K562 (cell line): ENCODE data around the gene RHEBL1. TPM values are rescaled to one million over a fixed set of nuclear protein-coding genes. Genes with fewer than 3 reads are reported as not detected.

Experiments used
- CTBP1 ChIP-seq: fragments of 450-650 bp; IDR thresholded peaks from 2 replicates; pipeline ENCODE4 v1.6.1; 2016; ENCODE audit warnings: borderline replicate concordance
- HMBOX1 ChIP-seq: sonication (generic); IDR thresholded peaks from 2 replicates; pipeline ENCODE4 v1.6.1; 2016
- ILF3 ChIP-seq: fragments of 450-650 bp; IDR thresholded peaks from 2 replicates; pipeline ENCODE4 v1.6.1; 2018; ENCODE audit warnings: antibody characterized with exemption, mild to moderate bottlenecking, moderate library complexity, borderline replicate concordance
- IRF2 ChIP-seq: sonication (generic); formaldehyde crosslinking; IDR thresholded peaks from 2 replicates; pipeline ENCODE4 v1.8.1; 2022; ENCODE audit warnings: mild to moderate bottlenecking, missing genetic modification reagents
- MEIS2 ChIP-seq: fragments of 450-650 bp; IDR thresholded peaks from 2 replicates; pipeline ENCODE4 v1.6.1; 2014; ENCODE audit warnings: mild to moderate bottlenecking; ENCODE audit not compliant: partially characterized antibody
- MNT ChIP-seq, 2 experiments: fragments of 450-650 bp; conservative IDR thresholded peaks; 2 replicates each; pipeline ENCODE4 v1.6.1; 2017; ENCODE audit warnings: mild to moderate bottlenecking in 2 of 2, moderate library complexity in 2 of 2
- MTA3 ChIP-seq: fragments of 450-650 bp; formaldehyde crosslinking; IDR thresholded peaks from 2 replicates; pipeline ENCODE4 v1.6.1; 2017; ENCODE audit warnings: mild to moderate bottlenecking, borderline replicate concordance
- MXD1 ChIP-seq: fragments of 250-450 bp; sonication (Bioruptor Pico); IDR thresholded peaks from 2 replicates; pipeline ENCODE4 v1.8.0; 2021; ENCODE audit warnings: borderline replicate concordance, mild to moderate bottlenecking, moderate library complexity; ENCODE audit not compliant: poor library complexity, severe bottlenecking
- MYBL2 ChIP-seq, 2 experiments: fragments of 450-650 bp in 1 of 2; sonication (generic) in 1 of 2; formaldehyde crosslinking in 1 of 2; IDR thresholded peaks; 2 replicates each; pipeline versions ENCODE4 v1.6.1 to v1.8.1; 2017 to 2022; ENCODE audit warnings: borderline replicate concordance in 1 of 2, inconsistent platforms in 1 of 2, low read depth in 1 of 2, mild to moderate bottlenecking in 1 of 2, missing genetic modification reagents in 1 of 2, moderate library complexity in 1 of 2
- NBN ChIP-seq: fragments of 450-650 bp; IDR thresholded peaks from 2 replicates; pipeline ENCODE4 v1.6.1; 2016; ENCODE audit warnings: low read depth, mild to moderate bottlenecking
- NFE2L1 ChIP-seq: fragments of 450-650 bp; IDR thresholded peaks from 2 replicates; pipeline ENCODE4 v1.6.1; 2016; ENCODE audit warnings: missing genetic modification characterization, low read depth, mild to moderate bottlenecking, missing compliant biosample characterization, moderate library complexity, borderline replicate concordance
- NFIX ChIP-seq: fragments of 250-450 bp; sonication (Bioruptor Pico); IDR thresholded peaks from 2 replicates; pipeline ENCODE4 v1.4.0; 2020; ENCODE audit warnings: low read depth, mild to moderate bottlenecking, moderate library complexity
- POLR3G ChIP-seq: IDR thresholded peaks from 2 replicates; pipeline ENCODE4 v1.6.1; 2011; ENCODE audit not compliant: insufficient read length, insufficient replicate concordance; ENCODE audit errors: extremely low read depth
- PTTG1 ChIP-seq: fragments of 450-650 bp; IDR thresholded peaks from 2 replicates; pipeline ENCODE4 v1.6.1; 2016; ENCODE audit warnings: low read depth, mild to moderate bottlenecking, missing genetic modification characterization, missing compliant biosample characterization
- RAD21 ChIP-seq, 2 experiments: fragments of 250-450 bp in 1 of 2; fragments of 450-650 bp in 1 of 2; sonication (Bioruptor Pico) in 1 of 2; formaldehyde crosslinking in 1 of 2; IDR thresholded peaks in 1 of 2; conservative IDR thresholded peaks in 1 of 2; 2 replicates each; pipeline versions ENCODE4 v1.4.0 to v1.8.0; 2020 to 2022; ENCODE audit warnings: mild to moderate bottlenecking in 2 of 2, moderate library complexity in 1 of 2
- SETDB1 ChIP-seq: IDR thresholded peaks from one replicate; pipeline ENCODE4 v1.6.1; 2012; ENCODE audit warnings: low read length, control low read depth, inconsistent platforms
- SNAPC5 ChIP-seq: fragments of 250-450 bp; sonication (Bioruptor Pico); IDR thresholded peaks from 2 replicates; pipeline ENCODE4 v1.8.0; 2021; ENCODE audit warnings: moderate library complexity, mild to moderate bottlenecking, inconsistent platforms
- TARDBP ChIP-seq: fragments of 450-650 bp; IDR thresholded peaks from 2 replicates; pipeline ENCODE4 v1.6.1; 2016
- ZBTB9 ChIP-seq: fragments of 450-650 bp; formaldehyde crosslinking; IDR thresholded peaks from 2 replicates; pipeline ENCODE4 v1.4.0; 2020; ENCODE audit warnings: mild to moderate bottlenecking, moderate library complexity
- ZNF121 ChIP-seq: sonication (generic); formaldehyde crosslinking; conservative IDR thresholded peaks from 2 replicates; pipeline ENCODE4 v1.8.0; 2022; ENCODE audit warnings: missing genetic modification reagents
- ZNF3 ChIP-seq: fragments of 250-450 bp; sonication (Bioruptor Pico); IDR thresholded peaks from 2 replicates; pipeline ENCODE4 v1.5.0; 2021; ENCODE audit warnings: mild to moderate bottlenecking, moderate library complexity
- ZNF589 ChIP-seq: fragments of 200-800 bp; sonication (Bioruptor generic); IDR thresholded peaks from 2 replicates; pipeline ENCODE4 v1.6.1; 2016; ENCODE audit warnings: low read depth, missing genetic modification characterization, missing compliant biosample characterization
- ZNF707 ChIP-seq: fragments of 250-450 bp; sonication (Bioruptor Pico); conservative IDR thresholded peaks from 2 replicates; pipeline ENCODE4 v1.8.0; 2022; ENCODE audit warnings: inconsistent platforms, mild to moderate bottlenecking, moderate library complexity
- polyA plus RNA-seq, 8 experiments: library from polyadenylated mRNA; depleted of rRNA in 4 of 8; stranded (reverse) in 5 of 8; unstranded in 3 of 8; fragments of >200 nt; fragmentation: Nextera tagmentation in 2 of 8; fragmentation: Illumina TruSeq in 1 of 8; extraction: Ambion mirVana in 2 of 8; extraction: Trizol in 1 of 8; gene quantifications; 2 replicates each; pipeline versions ENCODE4 v1.2.1 to v1.2.3, GENCODE V29; 2011 to 2014; ENCODE audit warnings: inconsistent platforms in 1 of 8, missing spikeins in 1 of 8
- total RNA-seq, 7 experiments: library from RNA; depleted of rRNA in 6 of 7; stranded (reverse); fragments of >200 nt in 6 of 7; fragmentation: Illumina TruSeq in 2 of 7; extraction: Trizol in 2 of 7; gene quantifications; 2 replicates each; pipeline versions ENCODE4 v1.2.1 to v1.2.3, GENCODE V29; 2011 to 2021; ENCODE audit warnings: low replicate concordance in 1 of 7

The RHEBL1 gene
- total and polyA plus RNA-seq, 9 of the 15 experiments (the other 6 are each of a cell fraction or from before 2014, with no cell fraction given): 4.3 to 36.1 (median 8.2) TPM

- TF ChIP-seq NFIX (CRISPR knock-in tag) (no peak), MEIS2 (peak; percentile 80), MTA3 (peak; percentile 87; the same call in 1 of the 2 replicates), IRF2 (CRISPR knock-in tag) (no peak), ZBTB9 (CRISPR knock-in tag) (no peak), NFE2L1 (tag) (no peak), ILF3 (no peak), MXD1 (CRISPR knock-in tag) (peak; percentile 20), TARDBP (0 out of 2 replicates have a peak, but pooled peaks have one; percentile 34), RAD21 (CRISPR knock-in tag; conservative IDR thresholded peaks at IDR 0.05 in 1 of 2, IDR thresholded peaks at IDR 0.05 in 1 of 2) (no peak), PTTG1 (tag) (no peak), SNAPC5 (no peak), ZNF707 (CRISPR knock-in tag) (no peak), ZNF589 (CRISPR knock-in tag) (no peak), HMBOX1 (no peak), SETDB1 (peak; percentile 42), NBN (peak; percentile 83), ZNF3 (CRISPR knock-in tag) (no peak), MYBL2 (IDR thresholded peaks at IDR 0.05; ENCODE audit: low read depth) (no peak), MYBL2 (CRISPR knock-in tag; IDR thresholded peaks at IDR 0.05; ENCODE audit: borderline replicate concordance) (no peak), MNT (conservative IDR thresholded peaks at IDR 0.05) (peak; percentile 99), POLR3G (no peak), ZNF121 (CRISPR knock-in tag) (no peak), CTBP1 (peak; percentile 98)
These were observed at the start of gene RHEBL1 (continued) for GRCh38 chr12:49069507-49070346.
